Mesothelial cell of epicardium (in vitro differentiated cells): Measurements from ENCODE around the gene GSTO2. TPM values are rescaled to one million over a fixed set of nuclear protein-coding genes. Genes with fewer than 3 reads are reported as not detected.

Experiments used
- DNase-seq, 2 experiments: peaks; one replicate each; pipeline ENCODE4 v3.0.0; 2021; ENCODE audit warnings: low spot score in 2 of 2; ENCODE audit not compliant: unreplicated experiment in 2 of 2
- H3K27ac Mint-ChIP-seq: 2 replicates; pipeline ENCODE4 v1.8.0; 2021; ENCODE audit warnings: mixed read lengths
- H3K27me3 Mint-ChIP-seq: 2 replicates; pipeline ENCODE4 v1.8.0; 2021; ENCODE audit warnings: low read depth, mixed read lengths
- H3K36me3 Mint-ChIP-seq: 2 replicates; pipeline ENCODE4 v1.8.0; 2021; ENCODE audit warnings: mixed read lengths
- H3K4me1 Mint-ChIP-seq: 2 replicates; pipeline ENCODE4 v1.8.0; 2021; ENCODE audit warnings: mixed read lengths
- H3K4me3 Mint-ChIP-seq: 2 replicates; pipeline ENCODE4 v1.8.0; 2021; ENCODE audit warnings: mild to moderate bottlenecking, moderate library complexity, mixed read lengths
- H3K9me3 Mint-ChIP-seq: 2 replicates; pipeline ENCODE4 v1.8.0; 2021; ENCODE audit warnings: mixed read lengths
- CTCF ChIP-seq: fragments of 200-600 bp; sonication (generic); IDR thresholded peaks from one replicate; pipeline ENCODE4 v1.5.0; 2021; ENCODE audit warnings: antibody characterized with exemption; ENCODE audit not compliant: unreplicated experiment
- total RNA-seq: library from RNA; stranded (reverse); gene quantifications from 3 replicates; pipeline ENCODE4 v1.2.1, GENCODE V29; 2021

GSTO2 gene
- total RNA-seq, 1 donor from 2014 or later = 11.7 TPM

- Mint-ChIP-seq H3K4me1 (peaks cover 59% of the 10 kb centered on the region), H3K4me3 (no peak overlapping the region), H3K27ac (no peak overlapping the region), H3K9me3 (no peaks in the 10 kb centered on the region), H3K27me3 (no peaks in the 10 kb centered on the region), H3K36me3 (no peaks in the 10 kb centered on the region)
- DNase-seq = no peak
- no peak for TF ChIP-seq CTCF
Measured at GRCh38 chr10:104334561-104334960, 65.6 kb downstream of the GSTO2 start.

- Mint-ChIP-seq H3K4me1 (peaks cover 59% of the 10 kb centered on the region), H3K4me3 (no peak overlapping the region), H3K9me3 (no peaks in the 10 kb centered on the region), H3K36me3 (no peaks in the 10 kb centered on the region), H3K27ac (peak overlapping the region; percentile 30), H3K27me3 (no peaks in the 10 kb centered on the region)
- no peak for DNase-seq
- TF ChIP-seq CTCF = no peak
Measured at GRCh38 chr10:104334965-104335650, 66.1 kb downstream of the GSTO2 start.

- DNase-seq = no peak
- Mint-ChIP-seq H3K4me3 (peak overlapping the region; percentile 93), H3K27ac (peak overlapping the region; percentile 99), H3K27me3 (no peaks in the 10 kb centered on the region), H3K4me1 (peaks cover 44% of the 10 kb centered on the region), H3K36me3 (no peaks in the 10 kb centered on the region), H3K9me3 (no peaks in the 10 kb centered on the region)
- no peak for TF ChIP-seq CTCF
Measured at GRCh38 chr10:104336821-104337467, 68.0 kb downstream of the GSTO2 start.

- Mint-ChIP-seq H3K4me1 (peaks cover 40% of the 10 kb centered on the region), H3K27ac (peak overlapping the region; percentile 99), H3K9me3 (no peaks in the 10 kb centered on the region), H3K27me3 (no peaks in the 10 kb centered on the region), H3K36me3 (no peaks in the 10 kb centered on the region), H3K4me3 (peak overlapping the region; percentile 93)
- DNase-seq = no peak
- no peak for TF ChIP-seq CTCF
Measured at GRCh38 chr10:104337521-104337984, 68.6 kb downstream of the GSTO2 start.

- peak; percentile 46 to 73 for DNase-seq
- H3K4me1 Mint-ChIP-seq = peaks cover 34% of the 10 kb centered on the region
Measured at GRCh38 chr10:104337985-104338735, 69.2 kb downstream of the GSTO2 start, which contains the start of gene ITPRIP. TSS of gene ITPRIP (minus strand) at chr10:104338465. CDS start at chr10:104316051, 22,414 bp downstream.

More at GRCh38 chr10:104337985-104338735, 69.2 kb downstream of the GSTO2 start, which contains the start of gene ITPRIP:
- no peaks in the 10 kb centered on the region for H3K9me3 Mint-ChIP-seq
- no peaks in the 10 kb centered on the region for H3K36me3 Mint-ChIP-seq
- no peak for TF ChIP-seq CTCF
- peak within 1 kb of the TSS; percentile 99 for H3K27ac Mint-ChIP-seq
- H3K4me3 Mint-ChIP-seq = peak within 1 kb of the TSS; percentile 93
- H3K27me3 Mint-ChIP-seq = no peaks in the 10 kb centered on the region
